Tibial nerve (tissue), 4 donors: Measurements from ENCODE around the gene HNRNPM.

Source experiments
- CTCF ChIP-seq, 5 experiments: fragments of 200-600 bp in 3 of 5; fragments of 450-650 bp in 2 of 5; sonication (generic) in 3 of 5; IDR thresholded peaks; one replicate each; pipeline ENCODE4 v1.5.1; 2016 to 2019; ENCODE audit warnings: antibody characterized with exemption in 5 of 5, mild to moderate bottlenecking in 3 of 5, moderate library complexity in 2 of 5
- EP300 ChIP-seq, 2 donors: sonication (generic); formaldehyde crosslinking; IDR thresholded peaks; one replicate each; pipeline ENCODE4 v1.6.1; 2017; ENCODE audit warnings: antibody characterized with exemption in 2 of 2, mild to moderate bottlenecking in 1 of 2
- POLR2A ChIP-seq, 2 donors: fragments of 450-650 bp; IDR thresholded peaks; one replicate each; pipeline ENCODE4 v1.6.1; 2017; ENCODE audit warnings: antibody characterized with exemption in 2 of 2, mild to moderate bottlenecking in 2 of 2, moderate library complexity in 2 of 2

GRCh38 chr19:8486661-8487136 lies 41.9 kb downstream of the HNRNPM start:
- TF ChIP-seq CTCF (IDR thresholded peaks at IDR 0.05) (no peak), EP300 (IDR thresholded peaks at IDR 0.05) (no peak), POLR2A (IDR thresholded peaks at IDR 0.05) (no peak)
